ENCODE results near the gene PHETA2. TPM values are rescaled to one million over a fixed set of nuclear protein-coding genes. Genes with fewer than 3 reads are reported as not detected.

PHETA2 gene
- polyA plus RNA-seq, 1 donor (not counting 4 experiments of a cell fraction or from before 2014, with no cell fraction given): 0.80 TPM

DNA sequence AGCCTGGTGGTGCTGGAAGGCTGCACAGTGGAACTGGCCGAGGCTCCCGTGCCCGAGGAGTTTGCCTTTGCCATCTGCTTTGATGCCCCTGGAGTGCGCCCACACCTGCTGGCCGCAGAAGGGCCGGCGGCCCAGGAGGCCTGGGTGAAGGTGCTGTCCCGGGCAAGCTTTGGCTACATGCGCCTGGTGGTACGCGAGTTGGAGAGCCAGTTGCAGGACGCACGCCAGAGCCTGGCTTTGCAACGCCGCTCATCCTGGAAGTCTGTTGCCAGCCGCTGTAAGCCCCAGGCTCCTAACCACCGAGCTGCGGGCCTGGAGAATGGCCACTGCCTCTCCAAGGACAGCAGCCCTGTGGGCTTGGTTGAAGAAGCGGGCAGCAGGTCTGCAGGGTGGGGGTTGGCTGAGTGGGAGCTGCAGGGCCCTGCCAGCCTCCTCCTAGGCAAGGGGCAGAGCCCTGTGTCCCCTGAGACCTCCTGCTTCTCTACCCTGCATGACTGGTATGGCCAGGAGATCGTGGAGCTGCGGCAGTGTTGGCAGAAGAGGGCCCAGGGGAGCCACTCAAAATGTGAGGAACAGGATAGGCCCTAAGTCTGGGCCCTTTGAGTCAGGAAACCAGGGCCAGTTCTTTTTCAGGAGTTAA is 3.6 kb downstream of the PHETA2 start:
- Histone ChIP-seq H3K36me3 (ENCODE audit: control insufficient read depth in 2 of 2, extremely low read depth in 1 of 2, insufficient read depth in 2 of 2, low read length in 2 of 2) (peaks cover 0 to 2% of the 10 kb centered on the region in 2 experiments), H2AFZ (ENCODE audit: control insufficient read depth, low read length) (no peak overlapping the region), H3K9ac (ENCODE audit: control insufficient read depth, extremely low read depth, insufficient read depth, low read length) (no peak overlapping the region), H3K27me3 (ENCODE audit: control insufficient read depth, extremely low read depth, insufficient read depth, low read length) (no peaks in the 10 kb centered on the region), H3K27ac (ENCODE audit: control insufficient read depth, insufficient read depth, low read length) (no peak overlapping the region), H4K20me1 (ENCODE audit: control insufficient read depth, extremely low read depth, insufficient read depth, low read length) (no peaks in the 10 kb centered on the region), H3K4me3 (ENCODE audit: control insufficient read depth in 2 of 3, extremely low read depth in 1 of 3, insufficient read depth in 2 of 3, low read depth in 1 of 3, low read length in 3 of 3) (no peak overlapping the region), H3K9me3 (ENCODE audit: control insufficient read depth, low read depth, low read length) (peaks cover 3% of the 10 kb centered on the region), H3K9me1 (ENCODE audit: control insufficient read depth, extremely low read depth, insufficient read depth, low read length) (no peaks in the 10 kb centered on the region), H3K4me1 (ENCODE audit: control insufficient read depth, extremely low read depth, insufficient read depth, low read length) (peaks cover 22% of the 10 kb centered on the region), H3K4me2 (ENCODE audit: control insufficient read depth, extremely low read depth, insufficient read depth, low read depth, low read length) (no peak overlapping the region), H3K79me2 (ENCODE audit: control insufficient read depth, insufficient read depth, low read length) (peaks cover 2% of the 10 kb centered on the region)
- FAIRE-seq (no peak), DNase-seq (ENCODE audit: low read depth, low spot score) (no peak)
- TF ChIP-seq, protein P1, sequence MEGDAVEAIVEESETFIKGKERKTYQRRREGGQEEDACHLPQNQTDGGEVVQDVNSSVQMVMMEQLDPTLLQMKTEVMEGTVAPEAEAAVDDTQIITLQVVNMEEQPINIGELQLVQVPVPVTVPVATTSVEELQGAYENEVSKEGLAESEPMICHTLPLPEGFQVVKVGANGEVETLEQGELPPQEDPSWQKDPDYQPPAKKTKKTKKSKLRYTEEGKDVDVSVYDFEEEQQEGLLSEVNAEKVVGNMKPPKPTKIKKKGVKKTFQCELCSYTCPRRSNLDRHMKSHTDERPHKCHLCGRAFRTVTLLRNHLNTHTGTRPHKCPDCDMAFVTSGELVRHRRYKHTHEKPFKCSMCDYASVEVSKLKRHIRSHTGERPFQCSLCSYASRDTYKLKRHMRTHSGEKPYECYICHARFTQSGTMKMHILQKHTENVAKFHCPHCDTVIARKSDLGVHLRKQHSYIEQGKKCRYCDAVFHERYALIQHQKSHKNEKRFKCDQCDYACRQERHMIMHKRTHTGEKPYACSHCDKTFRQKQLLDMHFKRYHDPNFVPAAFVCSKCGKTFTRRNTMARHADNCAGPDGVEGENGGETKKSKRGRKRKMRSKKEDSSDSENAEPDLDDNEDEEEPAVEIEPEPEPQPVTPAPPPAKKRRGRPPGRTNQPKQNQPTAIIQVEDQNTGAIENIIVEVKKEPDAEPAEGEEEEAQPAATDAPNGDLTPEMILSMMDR (optimal IDR thresholded peaks at IDR 0.05 in 1 of 3, IDR thresholded peaks at IDR 0.05 in 1 of 3, conservative IDR thresholded peaks at IDR 0.05 in 1 of 3; ENCODE audit: extremely low read depth in 1 of 3, insufficient read depth in 2 of 3, low read length in 3 of 3): no peak
- TF ChIP-seq EZH2 (IDR thresholded peaks at IDR 0.05; ENCODE audit: low read length): no peak
- dilution Hi-C loops (cut with MboI; ENCODE audit: extremely low pct_ligation_motif_present, low sequenced_read_pairs): no loop called here

DNA sequence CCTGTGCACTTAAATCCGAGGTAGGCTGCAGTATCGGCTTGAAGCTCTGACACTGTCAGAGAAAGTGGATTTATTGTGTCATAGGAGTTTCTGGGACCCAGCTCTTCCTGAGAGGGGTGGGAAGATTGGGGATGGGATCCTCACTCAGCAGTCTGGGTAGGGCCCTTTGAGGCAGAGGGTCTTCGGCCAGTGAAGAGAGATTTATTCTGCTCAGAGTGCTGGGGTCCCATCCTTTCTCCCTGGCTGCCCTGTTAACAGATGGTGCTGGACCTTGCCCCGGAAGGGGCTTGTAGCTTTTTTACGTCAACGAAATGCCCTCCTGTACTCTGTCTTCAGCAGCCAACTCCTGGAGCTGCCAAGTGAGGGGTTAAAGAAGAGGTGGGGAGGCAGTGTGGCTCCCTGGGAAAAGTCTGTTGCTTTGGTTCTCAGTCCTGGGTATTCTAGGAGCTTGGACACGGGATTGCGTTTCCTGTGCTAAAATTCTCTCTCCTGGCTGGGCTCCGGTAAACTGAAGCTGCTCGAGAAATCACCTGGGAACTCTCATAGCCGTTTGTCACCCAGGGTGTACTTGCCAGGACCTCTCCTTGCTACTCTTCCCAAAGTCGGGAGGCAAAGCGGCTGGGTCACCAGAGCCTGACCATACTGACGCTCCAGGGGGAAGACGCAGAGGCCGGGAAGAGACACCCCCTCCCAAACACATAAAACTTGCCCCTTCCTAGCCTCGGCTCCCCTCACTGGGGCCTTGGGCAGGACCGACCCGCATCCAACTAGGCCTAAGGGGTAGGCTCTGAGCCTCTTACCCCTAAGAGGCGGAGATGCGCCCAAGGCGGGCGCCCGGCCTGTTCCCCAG is 4.6 kb downstream of the PHETA2 start:
- Histone ChIP-seq H3K36me3 (ENCODE audit: control insufficient read depth in 2 of 2, extremely low read depth in 1 of 2, insufficient read depth in 2 of 2, low read length in 2 of 2) (peaks cover 0 to 2% of the 10 kb centered on the region in 2 experiments), H3K27me3 (ENCODE audit: control insufficient read depth, extremely low read depth, insufficient read depth, low read length) (no peaks in the 10 kb centered on the region), H3K9ac (ENCODE audit: control insufficient read depth, extremely low read depth, insufficient read depth, low read length) (peak overlapping the region; percentile 95), H3K4me2 (ENCODE audit: control insufficient read depth, extremely low read depth, insufficient read depth, low read depth, low read length) (peak overlapping the region; percentile 96), H3K4me3 (ENCODE audit: control insufficient read depth in 2 of 3, extremely low read depth in 1 of 3, insufficient read depth in 2 of 3, low read depth in 1 of 3, low read length in 3 of 3) (peak overlapping the region; percentile 55 to 95 (median 89)), H4K20me1 (ENCODE audit: control insufficient read depth, extremely low read depth, insufficient read depth, low read length) (no peaks in the 10 kb centered on the region), H2AFZ (ENCODE audit: control insufficient read depth, low read length) (peak overlapping the region; percentile 89), H3K4me1 (ENCODE audit: control insufficient read depth, extremely low read depth, insufficient read depth, low read length) (peaks cover 22% of the 10 kb centered on the region), H3K9me3 (ENCODE audit: control insufficient read depth, low read depth, low read length) (peaks cover 3% of the 10 kb centered on the region), H3K9me1 (ENCODE audit: control insufficient read depth, extremely low read depth, insufficient read depth, low read length) (no peaks in the 10 kb centered on the region), H3K79me2 (ENCODE audit: control insufficient read depth, insufficient read depth, low read length) (peaks cover 2% of the 10 kb centered on the region), H3K27ac (ENCODE audit: control insufficient read depth, insufficient read depth, low read length) (peak overlapping the region; percentile 96)
- dilution Hi-C loops (cut with MboI; ENCODE audit: extremely low pct_ligation_motif_present, low sequenced_read_pairs): no loop called here
- DNase-seq (ENCODE audit: low read depth, low spot score) (no peak), FAIRE-seq (no peak)
- TF ChIP-seq, protein P1 (optimal IDR thresholded peaks at IDR 0.05 in 1 of 3, IDR thresholded peaks at IDR 0.05 in 1 of 3, conservative IDR thresholded peaks at IDR 0.05 in 1 of 3; ENCODE audit: extremely low read depth in 1 of 3, insufficient read depth in 2 of 3, low read length in 3 of 3): no peak
- no peak for TF ChIP-seq EZH2 (IDR thresholded peaks at IDR 0.05; ENCODE audit: low read length)
